SK-N-SH (cell line): ENCODE data around the gene PTCSC3. TPM values are rescaled to one million over a fixed set of nuclear protein-coding genes. Genes with fewer than 3 reads are reported as not detected.

ENCODE experiments used
- CTCF ChIA-PET: fragments of 300-600, 350-600 bp; formaldehyde crosslinking; extraction: SDS; loops from one replicate; lab custom pipeline; 2021; lab: Yijun Ruan, JAX
- POLR2A ChIA-PET: fragments of 350-600 bp; sonication (Branson Sonifier 250); formaldehyde crosslinking; extraction: SDS; loops from one replicate; lab custom pipeline; 2020; ENCODE audit warnings: antibody characterized with exemption, inconsistent platforms; lab: Yijun Ruan, JAX
- DNase-seq: peaks from one replicate; pipeline ENCODE4 v3.0.0; 2012
- H2AFZ ChIP-seq: fragments of 200-600 bp; sonication (generic); 2 replicates; pipeline ENCODE4 v1.8.1; 2016; ENCODE audit warnings: antibody characterized with exemption, mild to moderate bottlenecking, low read depth
- H3F3A ChIP-seq: fragments of 200-600 bp; sonication (generic); replicated peaks from 2 replicates; pipeline ENCODE3; 2016; ENCODE audit warnings: antibody characterized with exemption, mild to moderate bottlenecking; ENCODE audit not compliant: insufficient read depth
- H3K27ac ChIP-seq, 2 experiments: fragments of 200-500 bp in 1 of 2; fragments of 200-600 bp in 1 of 2; sonication (Bioruptor generic) in 1 of 2; sonication (generic), shearing (Covaris generic) in 1 of 2; 2 replicates each; pipeline versions ENCODE4 v1.5.1 to v1.6.1; 2014 to 2016; ENCODE audit warnings: low read depth in 2 of 2, inconsistent platforms in 1 of 2, low read length in 1 of 2, mild to moderate bottlenecking in 1 of 2, mixed read lengths in 1 of 2
- H3K27me3 ChIP-seq: fragments of 200-600 bp; sonication (generic), shearing (Covaris generic); 2 replicates; pipeline ENCODE4 v1.6.1; 2016; ENCODE audit warnings: mixed run types; ENCODE audit not compliant: insufficient read depth
- H3K36me3 ChIP-seq, 2 experiments: fragments of 200-500 bp in 1 of 2; fragments of 200-600 bp in 1 of 2; sonication (Bioruptor generic) in 1 of 2; sonication (generic) in 1 of 2; replicated peaks in 1 of 2; 2 replicates each; pipeline versions ENCODE3 to v1.5.1; 2014 to 2016; ENCODE audit warnings: low read length in 1 of 2, mild to moderate bottlenecking in 1 of 2; ENCODE audit not compliant: insufficient read depth in 2 of 2, control insufficient read depth in 1 of 2
- H3K4me1 ChIP-seq, 2 experiments: fragments of 200-500 bp in 1 of 2; fragments of 200-600 bp in 1 of 2; sonication (Bioruptor generic) in 1 of 2; sonication (generic), shearing (Covaris generic) in 1 of 2; 2 replicates each; pipeline versions ENCODE4 v1.5.1 to v1.6.1; 2014 to 2016; ENCODE audit warnings: low read depth in 1 of 2, low read length in 1 of 2, mixed run types in 1 of 2; ENCODE audit not compliant: insufficient read depth in 2 of 2, control insufficient read depth in 1 of 2
- H3K4me2 ChIP-seq: fragments of 200-600 bp; sonication (generic), shearing (Covaris generic); 2 replicates; pipeline ENCODE4 v1.6.1; 2017; ENCODE audit warnings: mixed run types
- H3K4me3 ChIP-seq, 2 experiments: fragments of 200-500 bp in 1 of 2; fragments of 200-600 bp in 1 of 2; sonication (Bioruptor generic) in 1 of 2; sonication (generic), shearing (Covaris generic) in 1 of 2; 2 replicates each; pipeline versions ENCODE4 v1.5.1 to v1.8.1; 2014 to 2016; ENCODE audit warnings: low read depth in 2 of 2, inconsistent platforms in 1 of 2, low read length in 1 of 2, mild to moderate bottlenecking in 1 of 2, mixed read lengths in 1 of 2, moderate library complexity in 1 of 2
- H3K79me2 ChIP-seq: fragments of 200-600 bp; sonication (generic); 2 replicates; pipeline ENCODE4 v1.8.1; 2017; ENCODE audit warnings: mild to moderate bottlenecking; ENCODE audit not compliant: insufficient read depth
- H3K9ac ChIP-seq: fragments of 200-600 bp; sonication (generic); 2 replicates; pipeline ENCODE4 v1.6.1; 2017; ENCODE audit warnings: mixed run types
- H3K9me2 ChIP-seq: fragments of 200-600 bp; sonication (generic); 2 replicates; pipeline ENCODE4 v1.6.1; 2017; ENCODE audit warnings: mixed run types
- H3K9me3 ChIP-seq: fragments of 200-600 bp; sonication (generic); 2 replicates; pipeline ENCODE4 v1.6.1; 2017; ENCODE audit warnings: mixed run types, mild to moderate bottlenecking, moderate library complexity
- H4K20me1 ChIP-seq: fragments of 200-600 bp; sonication (generic); 2 replicates; pipeline ENCODE4 v1.6.1; 2017; ENCODE audit warnings: mild to moderate bottlenecking, mixed run types; ENCODE audit not compliant: insufficient read depth
- EP300 ChIP-seq, 2 experiments: IDR thresholded peaks; 2 replicates each; pipeline versions ENCODE4 v1.4.0 to v1.6.1; 2012; ENCODE audit warnings: borderline replicate concordance in 1 of 2, low read depth in 1 of 2, low read length in 1 of 2
- FOSL2 ChIP-seq: IDR thresholded peaks from 2 replicates; pipeline ENCODE4 v1.4.0; 2012; ENCODE audit warnings: low read depth, mild to moderate bottlenecking, moderate library complexity, borderline replicate concordance
- FOXJ3 ChIP-seq: sonication (generic); formaldehyde crosslinking; IDR thresholded peaks from 2 replicates; pipeline ENCODE4 v1.5.1; 2020; ENCODE audit warnings: mild to moderate bottlenecking, missing genetic modification reagents
- GABPA ChIP-seq: IDR thresholded peaks from 2 replicates; pipeline ENCODE4 v1.4.0; 2012; ENCODE audit warnings: low read depth, mild to moderate bottlenecking
- GATA2 ChIP-seq: sonication (generic); formaldehyde crosslinking; IDR thresholded peaks from 2 replicates; pipeline ENCODE4 v1.5.0; 2020; ENCODE audit warnings: mild to moderate bottlenecking, missing genetic modification reagents
- JUND ChIP-seq: IDR thresholded peaks from 2 replicates; pipeline ENCODE4 v1.4.0; 2012
- NRF1 ChIP-seq: IDR thresholded peaks from 2 replicates; pipeline ENCODE4 v1.6.1; 2012; ENCODE audit warnings: low read depth, mild to moderate bottlenecking, low read length
- RFX5 ChIP-seq: IDR thresholded peaks from 2 replicates; pipeline ENCODE4 v1.6.1; 2012; ENCODE audit warnings: mild to moderate bottlenecking, improper control_type of control experiment, low read length
- RXRA ChIP-seq: IDR thresholded peaks from 2 replicates; pipeline ENCODE4 v1.4.0; 2012; ENCODE audit warnings: low read depth, mild to moderate bottlenecking, borderline replicate concordance
- SIN3A ChIP-seq: IDR thresholded peaks from 2 replicates; pipeline ENCODE4 v1.6.1; 2012; ENCODE audit warnings: low read depth, mild to moderate bottlenecking, low read length, moderate library complexity, borderline replicate concordance
- TAF1 ChIP-seq: IDR thresholded peaks from 2 replicates; pipeline ENCODE4 v1.6.1; 2012; ENCODE audit warnings: low read depth, mild to moderate bottlenecking, low read length, moderate library complexity, borderline replicate concordance
- TCF12 ChIP-seq: IDR thresholded peaks from 2 replicates; pipeline ENCODE4 v1.4.0; 2012
- TEAD4 ChIP-seq: IDR thresholded peaks from 2 replicates; pipeline ENCODE4 v1.4.0; 2012; ENCODE audit warnings: mild to moderate bottlenecking, borderline replicate concordance; ENCODE audit not compliant: insufficient read depth
- WGBS: methylation state at CpG from one replicate; pipeline ENCODE4 v1.1.6; 2017; ENCODE audit warnings: low lambda C conversion rate; 5-methylcytosine and 5-hydroxymethylcytosine counted together
- polyA plus RNA-seq, 3 experiments: library from polyadenylated mRNA; depleted of rRNA; stranded (reverse); fragments of >200 nt; gene quantifications; 2 replicates each; pipeline ENCODE4 v1.2.3, GENCODE V29; 2012
- TF ChIP-seq, protein P1 (sequence below): IDR thresholded peaks from 2 replicates; pipeline ENCODE4; 2012
- TF ChIP-seq, protein P2 (sequence below): IDR thresholded peaks from 2 replicates; pipeline ENCODE4 v1.4.0; 2012; ENCODE audit warnings: low read depth, borderline replicate concordance
- TF ChIP-seq, protein P3 (sequence below): IDR thresholded peaks from 2 replicates; pipeline ENCODE4 v1.4.0; 2012; ENCODE audit warnings: low read depth
- TF ChIP-seq, protein P4 (sequence below): IDR thresholded peaks from 2 replicates; pipeline ENCODE4 v1.4.0; 2012; ENCODE audit warnings: low read depth, borderline replicate concordance
- TF ChIP-seq, protein P5 (sequence below): IDR thresholded peaks from 2 replicates; pipeline ENCODE4 v1.6.1; 2012; ENCODE audit warnings: mild to moderate bottlenecking, low read depth, low read length, moderate library complexity

PTCSC3 gene
- polyA plus RNA-seq, 1 of the 3 experiments (the other 2 are of a cell fraction), result not detected

DNA sequence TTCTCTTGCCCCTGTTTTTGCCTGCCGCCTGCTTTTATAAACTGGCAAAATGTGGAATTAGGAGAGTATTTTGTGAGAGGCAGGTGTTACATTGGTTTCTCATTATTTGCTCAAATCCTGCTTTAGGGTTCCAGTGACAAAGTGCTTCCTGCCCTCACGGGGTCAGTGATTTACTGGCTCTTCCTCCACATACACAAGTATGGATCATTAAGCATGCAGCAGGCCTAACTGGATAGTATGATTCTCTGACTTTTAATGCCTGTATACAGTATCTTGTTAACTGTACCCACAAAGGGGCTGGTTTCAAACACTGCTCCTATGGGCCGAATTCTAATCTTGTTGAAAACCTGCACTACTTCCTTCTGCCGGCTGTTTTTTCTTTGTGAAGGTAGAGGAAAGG, 63.2 kb downstream of the PTCSC3 start:
- no peak overlapping the region for H3K4me3 ChIP-seq
- H3K9ac ChIP-seq, result no peak overlapping the region
- no peaks in the 10 kb centered on the region for H3K9me3 ChIP-seq
- H3K9me2 ChIP-seq, result no peaks in the 10 kb centered on the region
- no peak overlapping the region for H3K4me2 ChIP-seq
- TF ChIP-seq, protein P1, sequence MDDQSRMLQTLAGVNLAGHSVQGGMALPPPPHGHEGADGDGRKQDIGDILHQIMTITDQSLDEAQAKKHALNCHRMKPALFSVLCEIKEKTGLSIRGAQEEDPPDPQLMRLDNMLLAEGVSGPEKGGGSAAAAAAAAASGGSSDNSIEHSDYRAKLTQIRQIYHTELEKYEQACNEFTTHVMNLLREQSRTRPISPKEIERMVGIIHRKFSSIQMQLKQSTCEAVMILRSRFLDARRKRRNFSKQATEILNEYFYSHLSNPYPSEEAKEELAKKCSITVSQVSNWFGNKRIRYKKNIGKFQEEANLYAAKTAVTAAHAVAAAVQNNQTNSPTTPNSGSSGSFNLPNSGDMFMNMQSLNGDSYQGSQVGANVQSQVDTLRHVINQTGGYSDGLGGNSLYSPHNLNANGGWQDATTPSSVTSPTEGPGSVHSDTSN, result no peak
- TF ChIP-seq TEAD4 (no peak), FOXJ3 (no peak), RFX5 (no peak), JUND (no peak), RXRA (no peak), GATA2 (CRISPR knock-in tag) (no peak)
- TF ChIP-seq, protein P2, sequence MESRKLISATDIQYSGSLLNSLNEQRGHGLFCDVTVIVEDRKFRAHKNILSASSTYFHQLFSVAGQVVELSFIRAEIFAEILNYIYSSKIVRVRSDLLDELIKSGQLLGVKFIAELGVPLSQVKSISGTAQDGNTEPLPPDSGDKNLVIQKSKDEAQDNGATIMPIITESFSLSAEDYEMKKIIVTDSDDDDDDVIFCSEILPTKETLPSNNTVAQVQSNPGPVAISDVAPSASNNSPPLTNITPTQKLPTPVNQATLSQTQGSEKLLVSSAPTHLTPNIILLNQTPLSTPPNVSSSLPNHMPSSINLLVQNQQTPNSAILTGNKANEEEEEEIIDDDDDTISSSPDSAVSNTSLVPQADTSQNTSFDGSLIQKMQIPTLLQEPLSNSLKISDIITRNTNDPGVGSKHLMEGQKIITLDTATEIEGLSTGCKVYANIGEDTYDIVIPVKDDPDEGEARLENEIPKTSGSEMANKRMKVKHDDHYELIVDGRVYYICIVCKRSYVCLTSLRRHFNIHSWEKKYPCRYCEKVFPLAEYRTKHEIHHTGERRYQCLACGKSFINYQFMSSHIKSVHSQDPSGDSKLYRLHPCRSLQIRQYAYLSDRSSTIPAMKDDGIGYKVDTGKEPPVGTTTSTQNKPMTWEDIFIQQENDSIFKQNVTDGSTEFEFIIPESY, result no peak
- TF ChIP-seq, protein P3, sequence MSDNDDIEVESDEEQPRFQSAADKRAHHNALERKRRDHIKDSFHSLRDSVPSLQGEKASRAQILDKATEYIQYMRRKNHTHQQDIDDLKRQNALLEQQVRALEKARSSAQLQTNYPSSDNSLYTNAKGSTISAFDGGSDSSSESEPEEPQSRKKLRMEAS, result no peak
- no peaks in the 10 kb centered on the region for H3K36me3 ChIP-seq
- H3K4me1 ChIP-seq, result no peaks in the 10 kb centered on the region
- no peak for DNase-seq
- no peak overlapping the region for H2AFZ ChIP-seq
- no peaks in the 10 kb centered on the region for H3K79me2 ChIP-seq
- H4K20me1 ChIP-seq, result no peaks in the 10 kb centered on the region
- CTCF ChIA-PET, result no interaction called here
- peaks cover 5% of the 10 kb centered on the region; the same call in 1 of the 2 replicates for H3K27me3 ChIP-seq
- no peaks in the 10 kb centered on the region for H3F3A ChIP-seq
- 17% methylated on average over 4 of the region's 4 CpGs for WGBS
- POLR2A ChIA-PET, result no interaction called here
- no peak overlapping the region for H3K27ac ChIP-seq

DNA sequence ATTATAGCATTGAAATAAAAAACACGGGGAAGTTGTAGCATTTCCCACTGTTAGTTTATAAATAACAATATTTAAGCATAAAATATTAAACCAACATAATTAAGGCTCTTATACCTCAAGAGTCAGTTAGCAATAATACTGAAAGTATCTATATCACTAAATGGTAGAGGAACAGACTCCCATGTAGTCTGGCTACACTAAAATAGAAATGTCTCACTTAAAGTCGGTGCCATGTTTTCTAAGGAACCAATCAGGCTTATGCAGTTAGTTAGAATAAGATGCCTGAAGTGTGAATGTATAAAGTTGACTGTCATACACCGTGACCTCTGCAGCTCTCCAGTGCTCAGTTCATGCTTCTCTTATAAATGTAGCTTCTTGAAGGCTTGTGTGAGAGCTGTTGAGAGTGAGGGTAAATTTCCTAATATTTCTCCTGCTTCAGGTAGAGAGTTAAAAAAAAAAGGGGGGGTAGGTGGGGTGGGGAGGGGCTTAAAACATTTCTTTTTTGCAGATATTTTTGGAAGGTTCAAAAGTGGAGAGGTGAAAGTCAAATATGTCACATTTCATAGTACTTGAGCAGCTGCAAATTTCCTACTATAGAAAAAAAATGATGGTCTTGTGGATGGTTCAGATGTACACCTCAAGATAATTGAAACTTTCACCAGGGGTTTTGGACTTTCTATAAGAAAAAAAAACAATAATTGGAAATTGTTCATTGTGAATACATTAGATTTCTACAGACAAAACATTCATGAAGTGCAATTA, 64.5 kb downstream of the PTCSC3 start:
- H2AFZ ChIP-seq, result no peak overlapping the region
- TF ChIP-seq, protein P4, sequence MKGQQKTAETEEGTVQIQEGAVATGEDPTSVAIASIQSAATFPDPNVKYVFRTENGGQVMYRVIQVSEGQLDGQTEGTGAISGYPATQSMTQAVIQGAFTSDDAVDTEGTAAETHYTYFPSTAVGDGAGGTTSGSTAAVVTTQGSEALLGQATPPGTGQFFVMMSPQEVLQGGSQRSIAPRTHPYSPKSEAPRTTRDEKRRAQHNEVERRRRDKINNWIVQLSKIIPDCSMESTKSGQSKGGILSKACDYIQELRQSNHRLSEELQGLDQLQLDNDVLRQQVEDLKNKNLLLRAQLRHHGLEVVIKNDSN, result no peak
- TF ChIP-seq RXRA (no peak), GATA2 (CRISPR knock-in tag) (no peak), SIN3A (no peak), EP300 (IDR thresholded peaks at IDR 0.05; ENCODE audit: borderline replicate concordance in 1 of 2, low read depth in 1 of 2, low read length in 1 of 2) (no peak), TCF12 (no peak), NRF1 (no peak), FOSL2 (no peak), GABPA (no peak), TAF1 (no peak)
- TF ChIP-seq, protein P5, sequence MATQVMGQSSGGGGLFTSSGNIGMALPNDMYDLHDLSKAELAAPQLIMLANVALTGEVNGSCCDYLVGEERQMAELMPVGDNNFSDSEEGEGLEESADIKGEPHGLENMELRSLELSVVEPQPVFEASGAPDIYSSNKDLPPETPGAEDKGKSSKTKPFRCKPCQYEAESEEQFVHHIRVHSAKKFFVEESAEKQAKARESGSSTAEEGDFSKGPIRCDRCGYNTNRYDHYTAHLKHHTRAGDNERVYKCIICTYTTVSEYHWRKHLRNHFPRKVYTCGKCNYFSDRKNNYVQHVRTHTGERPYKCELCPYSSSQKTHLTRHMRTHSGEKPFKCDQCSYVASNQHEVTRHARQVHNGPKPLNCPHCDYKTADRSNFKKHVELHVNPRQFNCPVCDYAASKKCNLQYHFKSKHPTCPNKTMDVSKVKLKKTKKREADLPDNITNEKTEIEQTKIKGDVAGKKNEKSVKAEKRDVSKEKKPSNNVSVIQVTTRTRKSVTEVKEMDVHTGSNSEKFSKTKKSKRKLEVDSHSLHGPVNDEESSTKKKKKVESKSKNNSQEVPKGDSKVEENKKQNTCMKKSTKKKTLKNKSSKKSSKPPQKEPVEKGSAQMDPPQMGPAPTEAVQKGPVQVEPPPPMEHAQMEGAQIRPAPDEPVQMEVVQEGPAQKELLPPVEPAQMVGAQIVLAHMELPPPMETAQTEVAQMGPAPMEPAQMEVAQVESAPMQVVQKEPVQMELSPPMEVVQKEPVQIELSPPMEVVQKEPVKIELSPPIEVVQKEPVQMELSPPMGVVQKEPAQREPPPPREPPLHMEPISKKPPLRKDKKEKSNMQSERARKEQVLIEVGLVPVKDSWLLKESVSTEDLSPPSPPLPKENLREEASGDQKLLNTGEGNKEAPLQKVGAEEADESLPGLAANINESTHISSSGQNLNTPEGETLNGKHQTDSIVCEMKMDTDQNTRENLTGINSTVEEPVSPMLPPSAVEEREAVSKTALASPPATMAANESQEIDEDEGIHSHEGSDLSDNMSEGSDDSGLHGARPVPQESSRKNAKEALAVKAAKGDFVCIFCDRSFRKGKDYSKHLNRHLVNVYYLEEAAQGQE, result no peak
- TF ChIP-seq, protein P3, result no peak
- TF ChIP-seq, all 33 proteins: peak for 0
- no peak overlapping the region for H3K9ac ChIP-seq
- DNase-seq, result no peak
- CTCF ChIA-PET, result interaction anchor here (0.6 kb wide), 1 partner anchor 262 kb away, joined by 3 read pairs; no protein-coding TSS in a partner anchor
- H4K20me1 ChIP-seq, result no peaks in the 10 kb centered on the region
- POLR2A ChIA-PET, result no interaction called here
- H3K4me2 ChIP-seq, result no peak overlapping the region
- WGBS, result 4% methylated on average over 3 of the region's 3 CpGs
- H3K4me3 ChIP-seq, result no peak overlapping the region
- no peaks in the 10 kb centered on the region for H3K36me3 ChIP-seq
- H3K9me2 ChIP-seq, result no peaks in the 10 kb centered on the region
- no peak overlapping the region for H3K27ac ChIP-seq
- no peaks in the 10 kb centered on the region for H3K9me3 ChIP-seq
- H3K27me3 ChIP-seq, result peaks cover 9% of the 10 kb centered on the region; the same call in 1 of the 2 replicates
- H3F3A ChIP-seq, result no peaks in the 10 kb centered on the region
- no peaks in the 10 kb centered on the region for H3K4me1 ChIP-seq
- no peaks in the 10 kb centered on the region for H3K79me2 ChIP-seq
